ENCODE data around the gene MCTP1. TPM values are rescaled to one million over a fixed set of nuclear protein-coding genes. Genes with fewer than 3 reads are reported as not detected.
A peak's percentile ranks its signal among the peaks of the same experiment; 100 is the strongest.

The MCTP1 gene
- total RNA-seq, 1 donor from 2014 or later = 3.7 TPM

- Mint-ChIP-seq H3K4me1 (peaks cover 4% of the 10 kb centered on the region), H3K27ac (peak overlapping the region; percentile 23), H3K4me3 (no peak overlapping the region), H3K36me3 (peaks cover 21% of the 10 kb centered on the region), H3K27me3 (ENCODE audit: insufficient read depth, low read depth) (no peaks in the 10 kb centered on the region), H3K9me3 (no peaks in the 10 kb centered on the region)
- Histone ChIP-seq H3K9ac (no peak overlapping the region), H3K4me2 (no peak overlapping the region), H3K9me3 (ENCODE audit: low read depth) (no peaks in the 10 kb centered on the region), H3K4me3 (no peak overlapping the region), H3K4me1 (peaks cover 13% of the 10 kb centered on the region), H2AFZ (replicated peaks) (no peak overlapping the region), H3F3A (ENCODE audit: low read depth) (no peaks in the 10 kb centered on the region), H3K36me3 (peaks cover 6% of the 10 kb centered on the region), H4K20me1 (ENCODE audit: low read depth) (no peaks in the 10 kb centered on the region), H3K79me2 (ENCODE audit: low read depth) (no peaks in the 10 kb centered on the region), H3K27me3 (no peaks in the 10 kb centered on the region), H3K27ac (no peak overlapping the region)
- TF ChIP-seq EZH2 (IDR thresholded peaks at IDR 0.05) = no peak
- no peak for TF ChIP-seq CTCF (IDR thresholded peaks at IDR 0.05)
- no peak for TF ChIP-seq EZH2phosphoT487 (IDR thresholded peaks at IDR 0.05)
- DNase-seq (ENCODE audit: low spot score) = peak; percentile 21
Observed at GRCh38 chr5:94707359-94707758, 577.5 kb downstream of the MCTP1 start.

- Histone ChIP-seq H3K4me3 (no peak overlapping the region), H3K27ac (no peak overlapping the region), H4K20me1 (ENCODE audit: low read depth) (no peaks in the 10 kb centered on the region), H3K36me3 (peaks cover 6% of the 10 kb centered on the region), H3K9ac (no peak overlapping the region), H3K4me1 (peaks cover 13% of the 10 kb centered on the region), H3K4me2 (no peak overlapping the region), H3K27me3 (no peaks in the 10 kb centered on the region), H3F3A (ENCODE audit: low read depth) (no peaks in the 10 kb centered on the region), H3K79me2 (ENCODE audit: low read depth) (no peaks in the 10 kb centered on the region), H2AFZ (replicated peaks) (no peak overlapping the region), H3K9me3 (ENCODE audit: low read depth) (no peaks in the 10 kb centered on the region)
- Mint-ChIP-seq H3K4me1 (peaks cover 4% of the 10 kb centered on the region), H3K27ac (no peak overlapping the region), H3K27me3 (ENCODE audit: insufficient read depth, low read depth) (no peaks in the 10 kb centered on the region), H3K4me3 (no peak overlapping the region), H3K36me3 (peaks cover 26% of the 10 kb centered on the region), H3K9me3 (no peaks in the 10 kb centered on the region)
- DNase-seq (ENCODE audit: low spot score) = no peak
- TF ChIP-seq CTCF (IDR thresholded peaks at IDR 0.05) (no peak), EZH2 (IDR thresholded peaks at IDR 0.05) (no peak), EZH2phosphoT487 (IDR thresholded peaks at IDR 0.05) (no peak)
Observed at GRCh38 chr5:94705427-94705826, 579.5 kb downstream of the MCTP1 start.

- Histone ChIP-seq H2AFZ (replicated peaks) (no peak overlapping the region), H4K20me1 (ENCODE audit: low read depth) (no peaks in the 10 kb centered on the region), H3K4me1 (peaks cover 10% of the 10 kb centered on the region), H3F3A (ENCODE audit: low read depth) (no peaks in the 10 kb centered on the region), H3K36me3 (peaks cover 3% of the 10 kb centered on the region), H3K79me2 (ENCODE audit: low read depth) (no peaks in the 10 kb centered on the region), H3K27me3 (no peaks in the 10 kb centered on the region), H3K4me3 (no peak overlapping the region), H3K9ac (no peak overlapping the region), H3K4me2 (no peak overlapping the region), H3K9me3 (ENCODE audit: low read depth) (no peaks in the 10 kb centered on the region), H3K27ac (no peak overlapping the region)
- Mint-ChIP-seq H3K27me3 (ENCODE audit: insufficient read depth, low read depth) (no peaks in the 10 kb centered on the region), H3K4me3 (no peak overlapping the region), H3K9me3 (no peaks in the 10 kb centered on the region), H3K27ac (no peak overlapping the region), H3K36me3 (peaks cover 23% of the 10 kb centered on the region), H3K4me1 (peaks cover 12% of the 10 kb centered on the region)
- TF ChIP-seq CTCF (IDR thresholded peaks at IDR 0.05) = no peak
- no peak for DNase-seq (ENCODE audit: low spot score)
Observed at GRCh38 chr5:94702729-94703128, 582.2 kb downstream of the MCTP1 start.

GRCh38 chr5:94700592-94700991, 584.3 kb downstream of the MCTP1 start:
- H2AFZ ChIP-seq (replicated peaks) = no peak overlapping the region
- no peak for TF ChIP-seq CTCF (IDR thresholded peaks at IDR 0.05)
- no peak for TF ChIP-seq EZH2phosphoT487 (IDR thresholded peaks at IDR 0.05)
- TF ChIP-seq EZH2 (IDR thresholded peaks at IDR 0.05) = no peak
- no peaks in the 10 kb centered on the region for H3K79me2 ChIP-seq (ENCODE audit: low read depth)
- H3K27ac Mint-ChIP-seq = no peak overlapping the region
- H3K4me1 Mint-ChIP-seq = peaks cover 8% of the 10 kb centered on the region
- H3K27me3 ChIP-seq = no peaks in the 10 kb centered on the region
- peaks cover 3% of the 10 kb centered on the region for H3K36me3 ChIP-seq
- H3K27ac ChIP-seq = no peak overlapping the region
- no peaks in the 10 kb centered on the region for H4K20me1 ChIP-seq (ENCODE audit: low read depth)
- H3K27me3 Mint-ChIP-seq (ENCODE audit: insufficient read depth, low read depth) = no peaks in the 10 kb centered on the region
- H3K4me1 ChIP-seq = no peaks in the 10 kb centered on the region
- no peak overlapping the region for H3K4me3 ChIP-seq
- no peaks in the 10 kb centered on the region for H3F3A ChIP-seq (ENCODE audit: low read depth)
- no peak for DNase-seq (ENCODE audit: low spot score)
- H3K4me3 Mint-ChIP-seq = no peak overlapping the region
- peaks cover 23% of the 10 kb centered on the region for H3K36me3 Mint-ChIP-seq
- no peak overlapping the region for H3K9ac ChIP-seq
- no peak overlapping the region for H3K4me2 ChIP-seq
- H3K9me3 Mint-ChIP-seq = no peaks in the 10 kb centered on the region
- no peaks in the 10 kb centered on the region for H3K9me3 ChIP-seq (ENCODE audit: low read depth)

Measured in neural progenitor cell (in vitro differentiated cells).